H1 (cell line): ENCODE data around the gene TXNRD2. TPM values are rescaled to one million over a fixed set of nuclear protein-coding genes. Genes with fewer than 3 reads are reported as not detected.

Experiments used
- CTCF ChIA-PET: fragments of 300-600 bp; sonication (Branson Sonifier 250); formaldehyde crosslinking; loops from one replicate; lab custom pipeline; 2021; ENCODE audit not compliant: partially characterized antibody; lab: Charles Lee
- POLR2A ChIA-PET: fragments of 300-600 bp; sonication (Branson Sonifier 250); formaldehyde crosslinking; loops from one replicate; lab custom pipeline; 2021; ENCODE audit warnings: inconsistent platforms; ENCODE audit not compliant: partially characterized antibody; lab: Charles Lee
- DNase-seq, 2 experiments: peaks; one replicate each; pipeline versions ENCODE4 v3.0.0 to v3.0.0-alpha.2; 2010 to 2022; ENCODE audit warnings: low spot score in 2 of 2, low read depth in 1 of 2, mixed read lengths in 1 of 2
- FAIRE-seq: peaks from 2 replicates; lab custom pipeline; 2011; peaks lifted over from hg19 to GRCh38; lab: Jason Lieb, UNC
- H2AFZ ChIP-seq: 2 replicates; pipeline ENCODE4 v1.8.1; 2012; ENCODE audit warnings: low read length, inconsistent platforms
- H2AK5ac ChIP-seq: 2 replicates; pipeline ENCODE4 v1.6.1; 2013; ENCODE audit warnings: low read depth, low read length
- H2BK120ac ChIP-seq: replicated peaks from 2 replicates; pipeline ENCODE3; 2013; ENCODE audit warnings: low read depth, low read length, inconsistent platforms
- H2BK12ac ChIP-seq: 2 replicates; pipeline ENCODE4 v1.6.1; 2013; ENCODE audit warnings: low read depth, low read length
- H2BK15ac ChIP-seq: 2 replicates; pipeline ENCODE4 v1.6.1; 2013; ENCODE audit warnings: low read length
- H2BK20ac ChIP-seq: 2 replicates; pipeline ENCODE4 v1.6.1; 2013; ENCODE audit warnings: low read length
- H2BK5ac ChIP-seq: 2 replicates; pipeline ENCODE4 v1.6.1; 2013; ENCODE audit warnings: low read depth, low read length
- H3K14ac ChIP-seq: 2 replicates; pipeline ENCODE4 v1.6.1; 2013; ENCODE audit warnings: inconsistent platforms; ENCODE audit not compliant: insufficient read length
- H3K18ac ChIP-seq: 2 replicates; pipeline ENCODE4 v1.6.1; 2013; ENCODE audit warnings: low read length; ENCODE audit errors: extremely low read depth
- H3K23ac ChIP-seq: 2 replicates; pipeline ENCODE4 v1.6.1; 2013; ENCODE audit warnings: inconsistent platforms; ENCODE audit not compliant: insufficient read length
- H3K23me2 ChIP-seq: 2 replicates; pipeline ENCODE4 v1.6.1; 2013; ENCODE audit warnings: low read depth, low read length
- H3K27ac ChIP-seq: 2 replicates; pipeline ENCODE4 v1.6.1; 2011; ENCODE audit warnings: low read depth, low read length, inconsistent platforms
- H3K27me3 ChIP-seq, 4 experiments: replicated peaks in 1 of 4; 1 replicate in 1 of 4; 2 replicates in 3 of 4; pipeline versions ENCODE4 v1.6.1 to v1.8.1; 2011 to 2013; ENCODE audit warnings: low read length in 3 of 4, mild to moderate bottlenecking in 3 of 4, inconsistent platforms in 2 of 4, mixed read lengths in 2 of 4, moderate library complexity in 1 of 4; ENCODE audit not compliant: control insufficient read depth in 3 of 4, insufficient read depth in 3 of 4; ENCODE audit errors: extremely low read depth in 1 of 4
- H3K36me3 ChIP-seq, 4 experiments: 2 replicates each; pipeline versions ENCODE4 v1.6.1 to v1.8.1; 2011 to 2013; ENCODE audit warnings: mild to moderate bottlenecking in 4 of 4, low read length in 3 of 4, moderate library complexity in 2 of 4, control low read depth in 1 of 4, inconsistent platforms in 1 of 4; ENCODE audit not compliant: insufficient read depth in 4 of 4, control insufficient read depth in 2 of 4
- H3K4ac ChIP-seq: replicated peaks from 2 replicates; pipeline ENCODE3; 2013; ENCODE audit warnings: low read length, low read depth, mixed read lengths, inconsistent platforms; ENCODE audit not compliant: insufficient read length
- H3K4me1 ChIP-seq, 4 experiments: replicated peaks in 1 of 4; 1 replicate in 1 of 4; 2 replicates in 3 of 4; pipeline versions ENCODE4 v1.6.1 to v1.8.1; 2011 to 2013; ENCODE audit warnings: low read length in 3 of 4, inconsistent platforms in 2 of 4, mixed read lengths in 1 of 4; ENCODE audit not compliant: insufficient read depth in 4 of 4, control insufficient read depth in 3 of 4
- H3K4me2 ChIP-seq, 2 experiments: 2 replicates each; pipeline versions ENCODE4 v1.6.1 to v1.8.1; 2011 to 2013; ENCODE audit warnings: low read depth in 2 of 2, low read length in 2 of 2, control low read depth in 1 of 2, inconsistent platforms in 1 of 2, mild to moderate bottlenecking in 1 of 2; ENCODE audit not compliant: insufficient read depth in 1 of 2
- H3K4me3 ChIP-seq, 4 experiments: fragments of 200-600, 300-600 bp in 1 of 4; sonication (generic), shearing (Covaris generic), sonication (Bioruptor Twin) in 1 of 4; 2 replicates each; pipeline versions ENCODE4 v1.5.1 to v1.8.1; 2011 to 2016; ENCODE audit warnings: low read length in 4 of 4, low read depth in 3 of 4, control low read depth in 2 of 4, inconsistent platforms in 2 of 4, mild to moderate bottlenecking in 2 of 4, mixed read lengths in 1 of 4, moderate library complexity in 1 of 4; ENCODE audit not compliant: insufficient read depth in 2 of 4; ENCODE audit errors: extremely low read depth in 1 of 4
- H3K56ac ChIP-seq: replicated peaks from 2 replicates; pipeline ENCODE3; 2013; ENCODE audit warnings: low read depth, mild to moderate bottlenecking, mixed read lengths, low read length, inconsistent platforms; ENCODE audit not compliant: insufficient read length
- H3K79me1 ChIP-seq: 2 replicates; pipeline ENCODE4 v1.6.1; 2013; ENCODE audit warnings: low read depth, low read length, control low read depth
- H3K79me2 ChIP-seq, 2 experiments: 2 replicates each; pipeline versions ENCODE4 v1.6.1 to v1.8.1; 2012 to 2013; ENCODE audit warnings: low read length in 2 of 2, mild to moderate bottlenecking in 2 of 2, inconsistent platforms in 1 of 2; ENCODE audit not compliant: insufficient read depth in 2 of 2, control insufficient read depth in 1 of 2
- H3K9ac ChIP-seq, 4 experiments: replicated peaks in 1 of 4; 1 replicate in 1 of 4; 2 replicates in 3 of 4; pipeline versions ENCODE4 v1.6.1 to v1.8.1; 2011 to 2013; ENCODE audit warnings: low read depth in 3 of 4, low read length in 3 of 4, control low read depth in 2 of 4, mild to moderate bottlenecking in 2 of 4, moderate library complexity in 2 of 4, inconsistent platforms in 1 of 4; ENCODE audit errors: extremely low read depth in 1 of 4
- H3K9me3 ChIP-seq, 2 experiments: 2 replicates each; pipeline versions ENCODE4 v1.6.1 to v1.8.1; 2012 to 2013; ENCODE audit warnings: mild to moderate bottlenecking in 2 of 2, moderate library complexity in 2 of 2, control low read depth in 1 of 2, inconsistent platforms in 1 of 2, low read depth in 1 of 2, low read length in 1 of 2, mixed read lengths in 1 of 2; ENCODE audit not compliant: insufficient read depth in 2 of 2
- H4K20me1 ChIP-seq, 2 experiments: replicated peaks in 1 of 2; 2 replicates each; pipeline versions ENCODE3 to v1.8.1; 2011 to 2013; ENCODE audit warnings: inconsistent platforms in 2 of 2, low read length in 2 of 2, mild to moderate bottlenecking in 1 of 2; ENCODE audit not compliant: insufficient read depth in 2 of 2, control insufficient read depth in 1 of 2
- H4K5ac ChIP-seq: 2 replicates; pipeline ENCODE4 v1.6.1; 2013; ENCODE audit warnings: low read length, low read depth, mixed read lengths, inconsistent platforms; ENCODE audit not compliant: insufficient read length
- H4K8ac ChIP-seq: 2 replicates; pipeline ENCODE4 v1.8.0; 2013; ENCODE audit warnings: mild to moderate bottlenecking, moderate library complexity, low read length, inconsistent platforms; ENCODE audit not compliant: insufficient read depth; ENCODE audit errors: extremely low read depth
- H4K91ac ChIP-seq: replicated peaks from 2 replicates; pipeline ENCODE3; 2013; ENCODE audit warnings: low read length, mixed read lengths, inconsistent platforms; ENCODE audit not compliant: insufficient read length
- RFX5 ChIP-seq: IDR thresholded peaks from 2 replicates; pipeline ENCODE4 v1.6.1; 2011; ENCODE audit warnings: low read depth, low read length, improper control_type of control experiment, borderline replicate concordance
- SP1 ChIP-seq: IDR thresholded peaks from 2 replicates; pipeline ENCODE4 v1.6.1; 2011; ENCODE audit warnings: low read depth, low read length
- TEAD4 ChIP-seq: IDR thresholded peaks from 2 replicates; pipeline ENCODE4 v1.6.1; 2012; ENCODE audit warnings: low read depth, low read length, inconsistent platforms, mixed read lengths
- WGBS, 2 experiments: shearing (Covaris generic) in 1 of 2; methylation state at CpG; one replicate each; pipeline versions ENCODE4 v1.1.6 to v1.1.7; 2013 to 2015; ENCODE audit warnings: low lambda C conversion rate in 2 of 2, mixed read lengths in 2 of 2, inconsistent platforms in 1 of 2, low coverage in 1 of 2, missing lambda C conversion rate in 1 of 2; ENCODE audit not compliant: insufficient replicate concordance in 2 of 2, insufficient coverage in 1 of 2, insufficient read length in 1 of 2; ENCODE audit errors: extremely low coverage in 1 of 2, missing lambda C conversion rate in 1 of 2; 5-methylcytosine and 5-hydroxymethylcytosine counted together
- polyA plus RNA-seq, 7 experiments: library from polyadenylated mRNA; depleted of rRNA in 3 of 7; stranded (reverse) in 5 of 7; unstranded in 2 of 7; fragments of >200 nt in 5 of 7; fragments of 200-250 nt in 2 of 7; gene quantifications; 1 replicate in 5 of 7; 2 replicates in 1 of 7; 4 replicates in 1 of 7; pipeline versions ENCODE4 v1.2.1 to v1.2.3, GENCODE V29; 2011 to 2013; ENCODE audit warnings: missing spikeins in 2 of 7, mixed read lengths in 2 of 7
- total RNA-seq: library from RNA; stranded (reverse); fragmentation: NEBNext Ultra II Directional; extraction: Animal tissue kit (Norgen Biotek cat#: 25700); gene quantifications from 2 replicates; pipeline ENCODE4 v1.2.1, GENCODE V29; 2021

Gene TXNRD2
- total and polyA plus RNA-seq, 2 of the 8 experiments (the other 6 are each of a cell fraction or from before 2014, with no cell fraction given), result 14.8 to 21.9 TPM

- ChIA-PET POLR2A (no interaction called here), CTCF (interaction anchor here (0.5 to 10.9 kb wide), 5 partner anchors 9 to 281 kb away, joined by 3 to 145 read pairs (median 8); no protein-coding TSS in a partner anchor)
- Histone ChIP-seq H3K79me1 (no peaks in the 10 kb centered on the region; the same call in 1 of the 2 replicates), H2BK120ac (no peak overlapping the region), H2BK20ac (no peak overlapping the region), H3K36me3 (no peaks in the 10 kb centered on the region), H3K18ac (no peak overlapping the region), H3K4me1 (no peaks in the 10 kb centered on the region), H2AK5ac (no peak overlapping the region), H4K20me1 (no peaks in the 10 kb centered on the region), H3K4me2 (no peak overlapping the region), H2BK12ac (no peak overlapping the region), H2AFZ (no peak overlapping the region), H3K27me3 (no peaks in the 10 kb centered on the region; a peak in 1 of 7 replicates), H4K5ac (no peak overlapping the region), H3K4ac (no peak overlapping the region), H3K4me3 (no peak overlapping the region), H3K56ac (no peak overlapping the region), H3K23me2 (no peaks in the 10 kb centered on the region), H3K23ac (no peak overlapping the region), H3K27ac (no peak overlapping the region), H4K8ac (no peak overlapping the region), H2BK15ac (no peak overlapping the region), H3K79me2 (no peaks in the 10 kb centered on the region), H4K91ac (no peak overlapping the region), H3K14ac (no peak overlapping the region), H3K9ac (no peak overlapping the region), H2BK5ac (no peak overlapping the region), H3K9me3 (no peaks in the 10 kb centered on the region)
- FAIRE-seq (no peak), DNase-seq (no peak)
- 86% methylated on average over 13 of the region's 13 CpGs; no CpG with 5 or more reads in 1 of the 2 experiments for WGBS, 2 experiments
- TF ChIP-seq TEAD4, result no peak
- no peak for TF ChIP-seq SP1
- TF ChIP-seq RFX5, result no peak
Observed at GRCh38 chr22:19919701-19920363, 21.8 kb downstream of the TXNRD2 start.
